Activated CD4-positive, alpha-beta T cell treated with anti-CD3 and anti-CD28 coated beads, Interleukin-2, amount 10 ng/mL, durations not matched to agents 7 days and 5 days (primary cell): ENCODE measurements around the gene TUT7. TPM values are rescaled to one million over a fixed set of nuclear protein-coding genes. Genes with fewer than 3 reads are reported as not detected.
A peak's percentile ranks its signal among the peaks of the same experiment; 100 is the strongest.

Source experiments
- CTCF ChIA-PET: fragments of 350-600 bp; sonication (Branson Sonifier 250); formaldehyde crosslinking; loops from one replicate; lab custom pipeline; 2021; ENCODE audit warnings: antibody characterized with exemption; lab: Charles Lee
- POLR2A ChIA-PET: fragments of 350-600 bp; sonication (Branson Sonifier 250); formaldehyde crosslinking; loops from one replicate; lab custom pipeline; 2021; ENCODE audit warnings: antibody characterized with exemption; lab: Charles Lee
- DNase-seq: peaks from one replicate; pipeline ENCODE4 v3.0.0-alpha.2; 2020
- H3K27ac Mint-ChIP-seq: one replicate; pipeline ENCODE4 v1.8.0; 2021; ENCODE audit warnings: mild to moderate bottlenecking, moderate library complexity, mixed read lengths
- H3K27me3 Mint-ChIP-seq: one replicate; pipeline ENCODE4 v1.8.0; 2021; ENCODE audit warnings: mixed read lengths
- H3K36me3 Mint-ChIP-seq: one replicate; pipeline ENCODE4 v1.8.0; 2021; ENCODE audit warnings: low read depth, mixed read lengths
- H3K4me1 Mint-ChIP-seq: one replicate; pipeline ENCODE4 v1.8.0; 2021; ENCODE audit warnings: mixed read lengths
- H3K4me3 Mint-ChIP-seq: one replicate; pipeline ENCODE4 v1.8.0; 2021; ENCODE audit warnings: mild to moderate bottlenecking, moderate library complexity, mixed read lengths
- H3K9me3 Mint-ChIP-seq: one replicate; pipeline ENCODE4 v1.8.0; 2021; ENCODE audit warnings: mixed read lengths
- total RNA-seq, 2 experiments: library from RNA; stranded (reverse); gene quantifications; one replicate each; pipeline ENCODE4 v1.2.3, GENCODE V29; 2021

Gene TUT7
- total RNA-seq, 2 experiments from 2014 or later = 37.2 to 38.2 TPM

- ChIA-PET CTCF (interaction anchor here (0.9 to 2.1 kb wide), 4 partner anchors 16 to 81 kb away, joined by 3 to 5 read pairs (median 4); no protein-coding TSS in a partner anchor), POLR2A (no interaction called here)
- peak overlapping the region; percentile 99 for H3K27ac Mint-ChIP-seq
- H3K36me3 Mint-ChIP-seq = peaks cover 10% of the 10 kb centered on the region
- no peak for DNase-seq
- H3K27me3 Mint-ChIP-seq = no peaks in the 10 kb centered on the region
- peaks cover 36% of the 10 kb centered on the region for H3K4me1 Mint-ChIP-seq
- H3K9me3 Mint-ChIP-seq = no peaks in the 10 kb centered on the region
- H3K4me3 Mint-ChIP-seq = peak overlapping the region; percentile 74
Measured at GRCh38 chr9:86282979-86283535, 71.2 kb downstream of the TUT7 start.

GRCh38 chr9:86282077-86282978 lies 71.9 kb downstream of the TUT7 start, which contains the start of gene ISCA1:
Gene ISCA1 (minus strand): TSS chr9:86282538. CDS start chr9:86282458, 80 bp downstream.
- H3K4me1 Mint-ChIP-seq = peaks cover 39% of the 10 kb centered on the region
- CTCF ChIA-PET = interaction anchor here (0.9 to 2.1 kb wide), 4 partner anchors 15 to 80 kb away, joined by 3 to 5 read pairs (median 4); no protein-coding TSS in a partner anchor

GRCh38 chr9:86281593-86282076 lies 72.6 kb downstream of the TUT7 start:
- H3K9me3 Mint-ChIP-seq = no peaks in the 10 kb centered on the region
- H3K27me3 Mint-ChIP-seq = no peaks in the 10 kb centered on the region
- CTCF ChIA-PET = interaction anchor here (0.7 to 2.1 kb wide), 2 partner anchors 15 to 662 kb away, joined by 3 to 5 read pairs; no protein-coding TSS in a partner anchor
- peak overlapping the region; percentile 99 for H3K27ac Mint-ChIP-seq
- DNase-seq = no peak
- peak overlapping the region; percentile 74 for H3K4me3 Mint-ChIP-seq
- peaks cover 6% of the 10 kb centered on the region for H3K36me3 Mint-ChIP-seq
- peaks cover 44% of the 10 kb centered on the region for H3K4me1 Mint-ChIP-seq
- POLR2A ChIA-PET = no interaction called here

More at GRCh38 chr9:86282077-86282978, 71.9 kb downstream of the TUT7 start, which contains the start of gene ISCA1:
- POLR2A ChIA-PET = no interaction called here
- Mint-ChIP-seq H3K9me3 (no peaks in the 10 kb centered on the region), H3K4me3 (peak within 1 kb of the TSS; percentile 74), H3K27me3 (no peaks in the 10 kb centered on the region), H3K36me3 (peaks cover 8% of the 10 kb centered on the region), H3K27ac (peak within 1 kb of the TSS; percentile 99)
- peak; percentile 97 for DNase-seq

GRCh38 chr9:86280580-86280979 lies 73.6 kb downstream of the TUT7 start:
- Mint-ChIP-seq H3K27me3 (no peaks in the 10 kb centered on the region), H3K4me3 (peak overlapping the region; percentile 74), H3K27ac (no peak overlapping the region), H3K9me3 (no peaks in the 10 kb centered on the region), H3K36me3 (peaks cover 6% of the 10 kb centered on the region), H3K4me1 (peaks cover 44% of the 10 kb centered on the region)
- DNase-seq = no peak
- CTCF ChIA-PET = interaction anchor here (0.7 kb wide), 1 partner anchor 61 kb away, joined by 3 read pairs; no protein-coding TSS in a partner anchor
- POLR2A ChIA-PET = no interaction called here

- Mint-ChIP-seq H3K36me3 (peaks cover 6% of the 10 kb centered on the region), H3K4me1 (peaks cover 44% of the 10 kb centered on the region), H3K4me3 (no peak overlapping the region), H3K27ac (no peak overlapping the region), H3K27me3 (no peaks in the 10 kb centered on the region), H3K9me3 (no peaks in the 10 kb centered on the region)
- CTCF ChIA-PET = interaction anchor here (0.6 to 0.7 kb wide), 2 partner anchors 62 to 240 kb away, joined by 3 read pairs; no protein-coding TSS in a partner anchor
- POLR2A ChIA-PET = no interaction called here
- no peak for DNase-seq
Measured at GRCh38 chr9:86279839-86280238, 74.4 kb downstream of the TUT7 start.

- peaks cover 31% of the 10 kb centered on the region for H3K4me1 Mint-ChIP-seq
- H3K9me3 Mint-ChIP-seq = no peaks in the 10 kb centered on the region
- CTCF ChIA-PET = no interaction called here
- no peaks in the 10 kb centered on the region for H3K27me3 Mint-ChIP-seq
- H3K4me3 Mint-ChIP-seq = no peak overlapping the region
- peaks cover 19% of the 10 kb centered on the region for H3K36me3 Mint-ChIP-seq
- no peak for DNase-seq
- POLR2A ChIA-PET = no interaction called here
- no peak overlapping the region for H3K27ac Mint-ChIP-seq
Measured at GRCh38 chr9:86277072-86277471, 77.1 kb downstream of the TUT7 start.

- CTCF ChIA-PET = no interaction called here
- DNase-seq = no peak
- H3K27ac Mint-ChIP-seq = no peak overlapping the region
- H3K36me3 Mint-ChIP-seq = peaks cover 30% of the 10 kb centered on the region
- H3K27me3 Mint-ChIP-seq = no peaks in the 10 kb centered on the region
- H3K9me3 Mint-ChIP-seq = peaks cover 2% of the 10 kb centered on the region
- POLR2A ChIA-PET = no interaction called here
- H3K4me1 Mint-ChIP-seq = peaks cover 25% of the 10 kb centered on the region
- no peak overlapping the region for H3K4me3 Mint-ChIP-seq
Measured at GRCh38 chr9:86275962-86276361, 78.2 kb downstream of the TUT7 start.

GRCh38 chr9:86274821-86275643 lies 79.2 kb downstream of the TUT7 start:
- Mint-ChIP-seq H3K36me3 (peaks cover 29% of the 10 kb centered on the region), H3K27me3 (no peaks in the 10 kb centered on the region), H3K9me3 (peaks cover 2% of the 10 kb centered on the region), H3K4me3 (no peak overlapping the region), H3K4me1 (peaks cover 20% of the 10 kb centered on the region), H3K27ac (no peak overlapping the region)
- no peak for DNase-seq
- ChIA-PET CTCF (no interaction called here), POLR2A (no interaction called here)

- Mint-ChIP-seq H3K27me3 (no peaks in the 10 kb centered on the region), H3K4me1 (peaks cover 4% of the 10 kb centered on the region), H3K9me3 (peaks cover 2% of the 10 kb centered on the region), H3K36me3 (peaks cover 30% of the 10 kb centered on the region), H3K27ac (no peak overlapping the region), H3K4me3 (no peak overlapping the region)
- POLR2A ChIA-PET = no interaction called here
- CTCF ChIA-PET = no interaction called here
- no peak for DNase-seq
Measured at GRCh38 chr9:86272221-86272620, 82.0 kb downstream of the TUT7 start.

- Mint-ChIP-seq H3K27me3 (no peaks in the 10 kb centered on the region), H3K9me3 (no peaks in the 10 kb centered on the region), H3K36me3 (peaks cover 17% of the 10 kb centered on the region), H3K4me3 (no peak overlapping the region), H3K27ac (no peak overlapping the region), H3K4me1 (no peaks in the 10 kb centered on the region)
- no peak for DNase-seq
- ChIA-PET POLR2A (no interaction called here), CTCF (no interaction called here)
Measured at GRCh38 chr9:86263876-86264275, 90.3 kb downstream of the TUT7 start.

GRCh38 chr9:86262492-86262891 lies 91.7 kb downstream of the TUT7 start:
- DNase-seq = no peak
- Mint-ChIP-seq H3K36me3 (peaks cover 15% of the 10 kb centered on the region), H3K27me3 (no peaks in the 10 kb centered on the region), H3K27ac (no peak overlapping the region), H3K9me3 (no peaks in the 10 kb centered on the region), H3K4me1 (no peaks in the 10 kb centered on the region), H3K4me3 (no peak overlapping the region)
- POLR2A ChIA-PET = no interaction called here
- CTCF ChIA-PET = interaction anchor here (0.7 kb wide), 1 partner anchor 253 kb away, joined by 3 read pairs; no protein-coding TSS in a partner anchor

GRCh38 chr9:86259557-86259956 lies 94.7 kb downstream of the TUT7 start, which contains the start of gene C9orf153:
Gene C9orf153 (minus strand): TSS chr9:86259657. CDS start chr9:86229603, 30,054 bp downstream.
- Mint-ChIP-seq H3K4me3 (no peak within 1 kb of the TSS), H3K9me3 (no peaks in the 10 kb centered on the region)

More at GRCh38 chr9:86259557-86259956, 94.7 kb downstream of the TUT7 start, which contains the start of gene C9orf153:
- no peak for DNase-seq
- ChIA-PET POLR2A (no interaction called here), CTCF (no interaction called here)
- H3K27me3 Mint-ChIP-seq = no peaks in the 10 kb centered on the region
- H3K36me3 Mint-ChIP-seq = peaks cover 14% of the 10 kb centered on the region
- H3K27ac Mint-ChIP-seq = no peak within 1 kb of the TSS
- no peaks in the 10 kb centered on the region for H3K4me1 Mint-ChIP-seq
